DND-41 (cell line): Measurements from ENCODE around the gene TMEM215.

Source experiments
- EZH2 ChIP-seq: IDR thresholded peaks from 3 replicates; pipeline ENCODE4 v1.6.1; 2012; ENCODE audit warnings: borderline replicate concordance, low read depth, mild to moderate bottlenecking, moderate library complexity, low read length, inconsistent platforms; ENCODE audit not compliant: severe bottlenecking
- TF ChIP-seq, protein P1 (sequence below): IDR thresholded peaks from 2 replicates; pipeline ENCODE4 v1.5.1; 2012; ENCODE audit warnings: borderline replicate concordance, low read length, moderate library complexity, mild to moderate bottlenecking; ENCODE audit not compliant: poor library complexity, severe bottlenecking; ENCODE audit errors: extremely low read depth

DNA sequence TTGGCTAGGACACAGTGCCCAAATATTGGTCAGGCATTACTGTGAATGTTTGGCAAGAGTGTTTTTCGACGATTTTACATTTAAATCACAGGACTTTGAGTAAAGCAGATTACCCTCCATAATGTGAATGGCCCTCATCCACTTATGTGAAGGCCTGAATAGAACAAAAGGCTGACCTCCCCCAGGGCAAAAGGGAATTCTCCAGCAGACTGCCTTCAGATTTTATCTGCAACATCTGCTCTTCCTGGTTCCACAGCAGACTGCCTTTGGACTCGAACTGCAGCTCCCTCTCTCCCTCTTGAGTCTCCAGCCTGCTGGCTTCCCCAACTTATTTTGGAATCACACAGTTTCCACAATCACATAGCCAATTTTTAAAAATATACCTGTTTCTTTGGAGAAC is 7.1 kb upstream of the TMEM215 start:
- TF ChIP-seq, protein P1, sequence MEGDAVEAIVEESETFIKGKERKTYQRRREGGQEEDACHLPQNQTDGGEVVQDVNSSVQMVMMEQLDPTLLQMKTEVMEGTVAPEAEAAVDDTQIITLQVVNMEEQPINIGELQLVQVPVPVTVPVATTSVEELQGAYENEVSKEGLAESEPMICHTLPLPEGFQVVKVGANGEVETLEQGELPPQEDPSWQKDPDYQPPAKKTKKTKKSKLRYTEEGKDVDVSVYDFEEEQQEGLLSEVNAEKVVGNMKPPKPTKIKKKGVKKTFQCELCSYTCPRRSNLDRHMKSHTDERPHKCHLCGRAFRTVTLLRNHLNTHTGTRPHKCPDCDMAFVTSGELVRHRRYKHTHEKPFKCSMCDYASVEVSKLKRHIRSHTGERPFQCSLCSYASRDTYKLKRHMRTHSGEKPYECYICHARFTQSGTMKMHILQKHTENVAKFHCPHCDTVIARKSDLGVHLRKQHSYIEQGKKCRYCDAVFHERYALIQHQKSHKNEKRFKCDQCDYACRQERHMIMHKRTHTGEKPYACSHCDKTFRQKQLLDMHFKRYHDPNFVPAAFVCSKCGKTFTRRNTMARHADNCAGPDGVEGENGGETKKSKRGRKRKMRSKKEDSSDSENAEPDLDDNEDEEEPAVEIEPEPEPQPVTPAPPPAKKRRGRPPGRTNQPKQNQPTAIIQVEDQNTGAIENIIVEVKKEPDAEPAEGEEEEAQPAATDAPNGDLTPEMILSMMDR, result no peak
- no peak for TF ChIP-seq EZH2
